CD4-positive, alpha-beta T cell (primary cell): ENCODE measurements around the gene SH3RF3. TPM values are rescaled to one million over a fixed set of nuclear protein-coding genes. Genes with fewer than 3 reads are reported as not detected.

ENCODE experiments used
- ATAC-seq: fragments of 200-7000 bp; cut with Tn5 transposase; one replicate; pipeline ENCODE4 v1.10.0; 2022; ENCODE audit warnings: mild to moderate bottlenecking; ENCODE audit not compliant: poor library complexity
- CTCF ChIA-PET: fragments of 350-600 bp; sonication (Branson Sonifier 250); formaldehyde crosslinking; loops from one replicate; lab custom pipeline; 2021; ENCODE audit warnings: antibody characterized with exemption, inconsistent platforms; lab: Charles Lee
- POLR2A ChIA-PET: fragments of 350-600 bp; sonication (Branson Sonifier 250); formaldehyde crosslinking; loops from one replicate; lab custom pipeline; 2021; ENCODE audit warnings: antibody characterized with exemption, inconsistent platforms; lab: Charles Lee
- DNase-seq, 14 experiments: peaks; one replicate each; pipeline ENCODE4 v3.0.0-alpha.2; 2013 to 2020; ENCODE audit warnings: mixed read lengths in 2 of 14
- H3K27ac ChIP-seq, 2 donors: one replicate each; pipeline versions ENCODE4 v1.5.1 to v1.7.0; 2013; ENCODE audit warnings: low read length in 2 of 2, low read depth in 1 of 2, mild to moderate bottlenecking in 1 of 2
- H3K27me3 ChIP-seq, 2 experiments: 1 replicate in 1 of 2; 2 replicates in 1 of 2; pipeline versions ENCODE4 v1.6.1 to v1.7.0; 2013; ENCODE audit warnings: low read length in 2 of 2, control low read depth in 1 of 2, mild to moderate bottlenecking in 1 of 2, moderate library complexity in 1 of 2; ENCODE audit not compliant: insufficient read depth in 2 of 2, control insufficient read depth in 1 of 2
- H3K36me3 ChIP-seq: one replicate; pipeline ENCODE4 v1.6.1; 2013; ENCODE audit warnings: low read length, control low read depth; ENCODE audit not compliant: insufficient read depth
- H3K4me1 ChIP-seq: one replicate; pipeline ENCODE4 v1.6.1; 2013; ENCODE audit warnings: low read length, control low read depth; ENCODE audit not compliant: insufficient read depth
- H3K4me3 ChIP-seq: one replicate; pipeline ENCODE4 v1.5.1; 2013; ENCODE audit warnings: mild to moderate bottlenecking, low read length, moderate library complexity
- H3K9me3 ChIP-seq, 2 experiments: 1 replicate in 1 of 2; 2 replicates in 1 of 2; pipeline versions ENCODE4 v1.6.1 to v1.7.0; 2013; ENCODE audit warnings: low read length in 2 of 2, mild to moderate bottlenecking in 2 of 2, control low read depth in 1 of 2, moderate library complexity in 1 of 2; ENCODE audit not compliant: control insufficient read depth in 1 of 2, insufficient read depth in 1 of 2
- H3K27ac Mint-ChIP-seq: one replicate; pipeline ENCODE4 v1.8.0; 2020; ENCODE audit warnings: mixed read lengths
- H3K27me3 Mint-ChIP-seq: one replicate; pipeline ENCODE4 v1.8.0; 2021; ENCODE audit warnings: mixed read lengths
- H3K36me3 Mint-ChIP-seq: one replicate; pipeline ENCODE4 v1.8.0; 2021; ENCODE audit warnings: low read depth, mixed read lengths
- H3K4me1 Mint-ChIP-seq: one replicate; pipeline ENCODE4 v1.8.0; 2021; ENCODE audit warnings: low read depth, mixed read lengths
- H3K4me3 Mint-ChIP-seq: one replicate; pipeline ENCODE4 v1.8.0; 2020; ENCODE audit warnings: mild to moderate bottlenecking, mixed read lengths
- H3K9me3 Mint-ChIP-seq: one replicate; pipeline ENCODE4 v1.8.0; 2020; ENCODE audit warnings: mixed read lengths
- intact Hi-C, 2 experiments: fragments of 100-400 bp; cut with DNase I in 1 of 2; cut with micrococcal nuclease in 1 of 2; formaldehyde crosslinking; loops; one replicate each; pipeline versions ENCODE4 v1.15.1 to v1.9.0; 2023 to 2025; cut with DNase I, micrococcal nuclease
- total RNA-seq, 174 experiments: library from RNA in 2 of 174; stranded (reverse) in 2 of 174; gene quantifications; one replicate each; pipeline ENCODE4 v1.2.3 and lab custom pipeline; 2021 to 2026
- TF ChIP-seq, protein P1 (sequence below): fragments of 200-600 bp; IDR thresholded peaks from one replicate; pipeline ENCODE4 v1.8.0; 2022; ENCODE audit warnings: antibody characterized with exemption, mild to moderate bottlenecking

Gene SH3RF3
- total RNA-seq, 2 experiments from 2014 or later = 5.2 to 5.9 TPM

DNA sequence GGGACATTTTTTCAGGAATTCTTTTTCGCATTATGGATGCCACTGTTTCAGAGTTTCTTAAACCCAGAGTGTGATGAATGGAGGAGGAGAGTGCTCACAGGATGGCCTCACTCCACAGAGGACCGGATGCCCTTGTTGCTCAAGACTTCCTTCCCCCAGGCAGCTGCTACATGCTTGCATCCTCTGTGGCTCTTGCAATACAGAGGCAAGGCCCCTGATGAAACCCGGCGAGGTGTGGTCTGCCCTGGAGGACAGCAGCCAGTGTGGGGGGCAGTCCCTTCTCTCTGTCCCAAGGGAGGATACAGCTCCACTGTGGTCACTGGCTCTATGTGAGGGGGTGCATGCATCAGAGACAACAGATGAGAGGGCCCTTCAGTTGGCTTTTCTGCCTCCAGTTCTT lies 109.6 kb downstream of the SH3RF3 start:
- no peak overlapping the region for H3K4me3 ChIP-seq
- intact Hi-C loops = no loop called here
- no peaks in the 10 kb centered on the region for H3K36me3 ChIP-seq
- DNase-seq = peak in 10 of 14 experiments; percentile 19 to 64 (median 44)
- Mint-ChIP-seq H3K27me3 (no peaks in the 10 kb centered on the region), H3K36me3 (no peaks in the 10 kb centered on the region), H3K9me3 (no peaks in the 10 kb centered on the region), H3K4me3 (no peak overlapping the region), H3K27ac (peak overlapping the region; percentile 73), H3K4me1 (peaks cover 25% of the 10 kb centered on the region)
- H3K9me3 ChIP-seq = no peaks in the 10 kb centered on the region
- POLR2A ChIA-PET = interaction anchor here (1.8 kb wide), 2 partner anchors 21 to 207 kb away, joined by 4 to 7 read pairs; no protein-coding TSS in a partner anchor
- CTCF ChIA-PET = no interaction called here
- H3K27ac ChIP-seq = no peak overlapping the region
- peaks cover 13% of the 10 kb centered on the region for H3K4me1 ChIP-seq
- ATAC-seq = peak; percentile 88
- TF ChIP-seq, protein P1, sequence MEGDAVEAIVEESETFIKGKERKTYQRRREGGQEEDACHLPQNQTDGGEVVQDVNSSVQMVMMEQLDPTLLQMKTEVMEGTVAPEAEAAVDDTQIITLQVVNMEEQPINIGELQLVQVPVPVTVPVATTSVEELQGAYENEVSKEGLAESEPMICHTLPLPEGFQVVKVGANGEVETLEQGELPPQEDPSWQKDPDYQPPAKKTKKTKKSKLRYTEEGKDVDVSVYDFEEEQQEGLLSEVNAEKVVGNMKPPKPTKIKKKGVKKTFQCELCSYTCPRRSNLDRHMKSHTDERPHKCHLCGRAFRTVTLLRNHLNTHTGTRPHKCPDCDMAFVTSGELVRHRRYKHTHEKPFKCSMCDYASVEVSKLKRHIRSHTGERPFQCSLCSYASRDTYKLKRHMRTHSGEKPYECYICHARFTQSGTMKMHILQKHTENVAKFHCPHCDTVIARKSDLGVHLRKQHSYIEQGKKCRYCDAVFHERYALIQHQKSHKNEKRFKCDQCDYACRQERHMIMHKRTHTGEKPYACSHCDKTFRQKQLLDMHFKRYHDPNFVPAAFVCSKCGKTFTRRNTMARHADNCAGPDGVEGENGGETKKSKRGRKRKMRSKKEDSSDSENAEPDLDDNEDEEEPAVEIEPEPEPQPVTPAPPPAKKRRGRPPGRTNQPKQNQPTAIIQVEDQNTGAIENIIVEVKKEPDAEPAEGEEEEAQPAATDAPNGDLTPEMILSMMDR = no peak
- no peaks in the 10 kb centered on the region for H3K27me3 ChIP-seq

DNA sequence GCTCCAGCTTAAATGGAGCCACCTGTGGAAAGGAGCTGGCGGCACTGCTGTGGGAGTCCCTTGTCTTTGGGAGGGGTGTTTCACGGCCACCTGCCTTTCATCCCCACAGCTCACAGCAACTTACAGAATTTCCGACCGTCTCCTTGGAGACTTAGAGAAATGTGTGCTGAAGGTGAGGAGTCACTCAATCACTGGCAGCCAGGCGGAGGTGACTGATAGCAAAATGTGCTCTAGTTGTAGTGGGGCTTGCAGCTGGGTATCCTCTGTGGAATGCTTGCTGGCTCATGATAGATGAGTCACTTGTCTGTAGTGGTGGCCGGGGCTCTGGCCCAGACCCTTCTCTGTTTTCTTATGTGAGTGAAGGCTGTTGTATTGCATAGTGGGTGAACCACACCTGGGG lies 110.7 kb downstream of the SH3RF3 start:
- no peak overlapping the region for H3K4me3 Mint-ChIP-seq
- Histone ChIP-seq H3K4me3 (no peak overlapping the region), H3K36me3 (no peaks in the 10 kb centered on the region), H3K27me3 (no peaks in the 10 kb centered on the region), H3K9me3 (no peaks in the 10 kb centered on the region), H3K4me1 (peaks cover 13% of the 10 kb centered on the region), H3K27ac (no peak overlapping the region)
- no peaks in the 10 kb centered on the region for H3K27me3 Mint-ChIP-seq
- POLR2A ChIA-PET = interaction anchor here (0.9 kb wide), 1 partner anchor 15 kb away, joined by 3 read pairs; no protein-coding TSS in a partner anchor
- CTCF ChIA-PET = no interaction called here
- H3K27ac Mint-ChIP-seq = no peak overlapping the region
- TF ChIP-seq, protein P1 = no peak
- H3K36me3 Mint-ChIP-seq = no peaks in the 10 kb centered on the region
- intact Hi-C loops = no loop called here
- no peaks in the 10 kb centered on the region for H3K9me3 Mint-ChIP-seq
- DNase-seq (no peak), ATAC-seq (no peak)
- peaks cover 25% of the 10 kb centered on the region for H3K4me1 Mint-ChIP-seq

DNA sequence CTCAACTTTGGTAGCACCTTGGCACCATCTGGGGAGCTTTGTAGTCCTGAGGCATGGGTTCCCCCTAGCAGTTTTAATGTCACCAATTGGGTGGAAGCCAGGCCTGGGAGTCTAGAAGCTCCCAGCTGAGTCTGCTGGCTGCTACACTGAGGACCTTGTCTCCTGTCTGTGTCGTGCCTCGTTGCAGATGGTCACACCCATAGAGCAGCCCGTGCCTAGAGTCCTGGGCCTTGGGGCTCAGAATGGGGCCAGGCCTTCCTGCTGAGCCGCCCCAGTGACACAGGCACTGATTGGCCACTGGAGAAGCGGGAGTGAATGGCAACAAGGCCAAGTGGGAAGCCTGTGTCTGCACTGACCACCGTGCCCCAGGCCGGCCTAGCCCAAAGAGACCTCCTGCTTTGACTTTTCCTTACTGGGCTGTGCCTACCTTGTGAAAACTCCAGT lies 113.2 kb downstream of the SH3RF3 start:
- intact Hi-C loops = no loop called here
- TF ChIP-seq, protein P1 = no peak
- Mint-ChIP-seq H3K4me1 (peaks cover 15% of the 10 kb centered on the region), H3K27me3 (no peaks in the 10 kb centered on the region), H3K9me3 (no peaks in the 10 kb centered on the region), H3K27ac (no peak overlapping the region), H3K4me3 (no peak overlapping the region), H3K36me3 (no peaks in the 10 kb centered on the region)
- no peak for ATAC-seq
- POLR2A ChIA-PET = no interaction called here
- Histone ChIP-seq H3K27ac (no peak overlapping the region), H3K36me3 (no peaks in the 10 kb centered on the region), H3K4me1 (peaks cover 13% of the 10 kb centered on the region), H3K4me3 (no peak overlapping the region), H3K9me3 (no peaks in the 10 kb centered on the region), H3K27me3 (no peaks in the 10 kb centered on the region)
- CTCF ChIA-PET = no interaction called here
- no peak for DNase-seq
